Neural cell (in vitro differentiated cells): ENCODE data around the gene SLC1A3. TPM values are rescaled to one million over a fixed set of nuclear protein-coding genes. Genes with fewer than 3 reads are reported as not detected.

Experiments used
- H2AFZ ChIP-seq: fragments of 200-600, 300-800 bp; sonication (generic), shearing (Covaris generic); 2 replicates; pipeline ENCODE4 v1.6.0; 2014; ENCODE audit warnings: low read depth, mild to moderate bottlenecking, antibody characterized with exemption, low read length, moderate library complexity
- H3F3A ChIP-seq: fragments of 200-600 bp; shearing (Covaris generic); 2 replicates; pipeline ENCODE4 v1.6.1; 2016; ENCODE audit warnings: mild to moderate bottlenecking, moderate library complexity, mixed read lengths, antibody characterized with exemption, low read length; ENCODE audit not compliant: insufficient read depth, poor library complexity, severe bottlenecking
- H3K27ac ChIP-seq: fragments of 200-600, 300-800 bp; sonication (generic), shearing (Covaris generic); 2 replicates; pipeline ENCODE4 v1.5.1; 2014; ENCODE audit warnings: mild to moderate bottlenecking, low read length, moderate library complexity
- H3K27me3 ChIP-seq: fragments of 300-800, 200-600 bp; sonication (generic), shearing (Covaris generic); 2 replicates; pipeline ENCODE4 v1.6.0; 2014; ENCODE audit warnings: mild to moderate bottlenecking, low read depth, low read length, moderate library complexity; ENCODE audit not compliant: insufficient read depth
- H3K36me3 ChIP-seq: fragments of 300-800, 200-600 bp; sonication (generic), shearing (Covaris generic); 2 replicates; pipeline ENCODE4 v1.5.1; 2014; ENCODE audit warnings: mild to moderate bottlenecking, antibody characterized with exemption, low read length, moderate library complexity; ENCODE audit not compliant: insufficient read depth
- H3K4me2 ChIP-seq: fragments of 300-800, 200-600 bp; sonication (generic), shearing (Covaris generic); 2 replicates; pipeline ENCODE4 v1.6.0; 2014; ENCODE audit warnings: mild to moderate bottlenecking, low read length
- H3K4me3 ChIP-seq: fragments of 300-800, 200-600 bp; sonication (generic), shearing (Covaris generic); 2 replicates; pipeline ENCODE4 v1.5.1; 2014; ENCODE audit warnings: mild to moderate bottlenecking, low read length, moderate library complexity
- H3K79me2 ChIP-seq: fragments of 200-600 bp; shearing (Covaris generic); replicated peaks from 2 replicates; pipeline ENCODE4 v1.6.0; 2014; ENCODE audit warnings: mild to moderate bottlenecking, low read length, moderate library complexity; ENCODE audit not compliant: insufficient read depth
- H3K9ac ChIP-seq: fragments of 300-800, 200-600 bp; sonication (generic), shearing (Covaris generic); 2 replicates; pipeline ENCODE4 v1.6.1; 2016; ENCODE audit warnings: mild to moderate bottlenecking, low read length, mixed read lengths
- H3K9me2 ChIP-seq: fragments of 200-600 bp; shearing (Covaris generic); 2 replicates; pipeline ENCODE4 v1.6.1; 2016; ENCODE audit warnings: mild to moderate bottlenecking, low read length, mixed read lengths; ENCODE audit not compliant: insufficient read depth
- H3K9me3 ChIP-seq: fragments of 200-600, 300-800 bp; sonication (generic), shearing (Covaris generic); 2 replicates; pipeline ENCODE4 v1.6.1; 2016; ENCODE audit warnings: mild to moderate bottlenecking, mixed run types, low read length, moderate library complexity, mixed read lengths
- H4K20me1 ChIP-seq: fragments of 200-600 bp; shearing (Covaris generic); 2 replicates; pipeline ENCODE4 v1.6.1; 2016; ENCODE audit warnings: mild to moderate bottlenecking, mixed run types; ENCODE audit not compliant: insufficient read depth
- EP300 ChIP-seq: fragments of 450-650 bp; conservative IDR thresholded peaks from 2 replicates; pipeline ENCODE4 v1.6.1; 2014; ENCODE audit warnings: antibody characterized with exemption, mild to moderate bottlenecking, moderate library complexity; ENCODE audit not compliant: poor library complexity, severe bottlenecking
- MXI1 ChIP-seq: fragments of 450-650 bp; conservative IDR thresholded peaks from 2 replicates; pipeline ENCODE4 v1.6.1; 2014; ENCODE audit warnings: antibody characterized with exemption, mild to moderate bottlenecking; ENCODE audit not compliant: poor library complexity, severe bottlenecking
- POLR2AphosphoS5 ChIP-seq: IDR thresholded peaks from 2 replicates; pipeline ENCODE4 v1.6.1; 2012
- REST ChIP-seq: IDR thresholded peaks from 2 replicates; pipeline ENCODE4 v1.6.1; 2012; ENCODE audit warnings: borderline replicate concordance
- SMC3 ChIP-seq: fragments of 450-650 bp; conservative IDR thresholded peaks from 2 replicates; pipeline ENCODE4 v1.6.1; 2014; ENCODE audit warnings: antibody characterized with exemption, mild to moderate bottlenecking, moderate library complexity; ENCODE audit not compliant: poor library complexity
- TAF1 ChIP-seq: IDR thresholded peaks from 2 replicates; pipeline ENCODE4 v1.6.1; 2012; ENCODE audit warnings: low read depth
- polyA plus RNA-seq: library from polyadenylated mRNA; depleted of rRNA; stranded (reverse); fragments of >200 nt; gene quantifications from 2 replicates; pipeline ENCODE4 v1.2.3, GENCODE V29; 2014
- TF ChIP-seq, protein P1 (sequence below): fragments of 450-650 bp; IDR thresholded peaks from 2 replicates; pipeline ENCODE4 v1.5.1; 2014; ENCODE audit warnings: antibody characterized with exemption, mild to moderate bottlenecking, moderate library complexity; ENCODE audit not compliant: poor library complexity, severe bottlenecking

SLC1A3 gene
- polyA plus RNA-seq, 1 donor from 2014 or later, result 1.9 TPM

- Histone ChIP-seq H3K9me3 (no peaks in the 10 kb centered on the region), H3K9ac (no peak overlapping the region), H3K4me3 (no peak overlapping the region), H3K27ac (no peak overlapping the region), H3F3A (no peaks in the 10 kb centered on the region), H2AFZ (no peak overlapping the region), H3K4me2 (no peak overlapping the region), H4K20me1 (no peaks in the 10 kb centered on the region), H3K36me3 (no peaks in the 10 kb centered on the region), H3K9me2 (no peaks in the 10 kb centered on the region), H3K27me3 (no peaks in the 10 kb centered on the region), H3K79me2 (no peaks in the 10 kb centered on the region)
- no peak for TF ChIP-seq TAF1
These were observed 25.9 kb downstream of the SLC1A3 start for GRCh38 chr5:36632363-36632664.

- Histone ChIP-seq H3K4me2 (no peak overlapping the region), H3K36me3 (no peaks in the 10 kb centered on the region), H3K4me3 (no peak overlapping the region), H4K20me1 (no peaks in the 10 kb centered on the region), H3K27ac (no peak overlapping the region), H3K9me2 (no peaks in the 10 kb centered on the region), H3K27me3 (no peaks in the 10 kb centered on the region), H3F3A (no peaks in the 10 kb centered on the region), H3K9me3 (no peaks in the 10 kb centered on the region), H3K9ac (no peak overlapping the region), H2AFZ (no peak overlapping the region), H3K79me2 (no peaks in the 10 kb centered on the region)
- TF ChIP-seq MXI1 (no peak), REST (no peak), EP300 (no peak), TAF1 (no peak), POLR2AphosphoS5 (no peak), SMC3 (no peak)
- TF ChIP-seq, protein P1, sequence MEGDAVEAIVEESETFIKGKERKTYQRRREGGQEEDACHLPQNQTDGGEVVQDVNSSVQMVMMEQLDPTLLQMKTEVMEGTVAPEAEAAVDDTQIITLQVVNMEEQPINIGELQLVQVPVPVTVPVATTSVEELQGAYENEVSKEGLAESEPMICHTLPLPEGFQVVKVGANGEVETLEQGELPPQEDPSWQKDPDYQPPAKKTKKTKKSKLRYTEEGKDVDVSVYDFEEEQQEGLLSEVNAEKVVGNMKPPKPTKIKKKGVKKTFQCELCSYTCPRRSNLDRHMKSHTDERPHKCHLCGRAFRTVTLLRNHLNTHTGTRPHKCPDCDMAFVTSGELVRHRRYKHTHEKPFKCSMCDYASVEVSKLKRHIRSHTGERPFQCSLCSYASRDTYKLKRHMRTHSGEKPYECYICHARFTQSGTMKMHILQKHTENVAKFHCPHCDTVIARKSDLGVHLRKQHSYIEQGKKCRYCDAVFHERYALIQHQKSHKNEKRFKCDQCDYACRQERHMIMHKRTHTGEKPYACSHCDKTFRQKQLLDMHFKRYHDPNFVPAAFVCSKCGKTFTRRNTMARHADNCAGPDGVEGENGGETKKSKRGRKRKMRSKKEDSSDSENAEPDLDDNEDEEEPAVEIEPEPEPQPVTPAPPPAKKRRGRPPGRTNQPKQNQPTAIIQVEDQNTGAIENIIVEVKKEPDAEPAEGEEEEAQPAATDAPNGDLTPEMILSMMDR, result no peak
These were observed 29.4 kb downstream of the SLC1A3 start for GRCh38 chr5:36635721-36636390.

DNA sequence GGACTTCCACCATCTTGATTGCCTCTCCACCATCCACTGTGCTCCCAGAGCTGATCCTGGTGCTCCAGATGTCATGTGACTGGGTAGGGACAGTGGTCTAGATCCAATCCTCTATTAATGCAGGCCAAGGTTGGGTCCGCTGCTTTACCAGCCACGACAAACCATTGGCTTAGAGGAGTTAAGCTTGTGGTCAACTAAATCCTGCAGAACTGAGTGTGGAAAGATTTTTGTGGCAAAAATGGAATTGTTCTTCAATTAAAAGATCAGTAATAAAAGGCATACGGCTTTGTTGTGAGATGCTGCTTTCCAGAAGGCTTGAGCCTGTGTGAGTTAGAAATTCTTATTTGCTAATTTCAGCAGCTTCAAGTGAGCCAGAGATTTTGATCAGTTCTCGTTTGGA is 30.7 kb downstream of the SLC1A3 start:
- Histone ChIP-seq H3K4me2 (no peak overlapping the region), H3K27me3 (no peaks in the 10 kb centered on the region), H3K9me3 (no peaks in the 10 kb centered on the region), H3K9ac (no peak overlapping the region), H3K4me3 (no peak overlapping the region), H3F3A (no peaks in the 10 kb centered on the region), H3K27ac (no peak overlapping the region), H3K9me2 (no peaks in the 10 kb centered on the region), H3K36me3 (no peaks in the 10 kb centered on the region), H4K20me1 (no peaks in the 10 kb centered on the region), H2AFZ (no peak overlapping the region), H3K79me2 (no peaks in the 10 kb centered on the region)
- no peak for TF ChIP-seq POLR2AphosphoS5
